Measurements from ENCODE around the gene SLC22A9. TPM values are rescaled to one million over a fixed set of nuclear protein-coding genes. Genes with fewer than 3 reads are reported as not detected.
"Not testable (repeated sequence)": the region's sequence is repeated elsewhere in the genome, so short reads cannot be mapped to it uniquely, and the experiment has no call there.

Gene SLC22A9
- total RNA-seq (not detected), polyA plus RNA-seq (not detected)

GRCh38 chr11:63369165-63369970 lies at the start of gene SLC22A9:
Gene SLC22A9, plus strand, starts transcription at chr11:63369785. Its CDS starts 272 bp downstream, at chr11:63370057.
- 21 to 50% methylated on average over 10 of the region's 10 CpGs for WGBS, 2 donors
- no peak for DNase-seq
- H3K36me3 ChIP-seq = no peaks in the 10 kb centered on the region
- intact Hi-C loops (cut with DNase I) = no loop called here
- H3K27me3 ChIP-seq = no peaks in the 10 kb centered on the region
- H3K27ac ChIP-seq = no peak within 1 kb of the TSS
- no peaks in the 10 kb centered on the region for H3K4me1 ChIP-seq
- no peak within 1 kb of the TSS for H3K4me3 ChIP-seq
- TF ChIP-seq POLR2A (IDR thresholded peaks at IDR 0.05) (no peak), POLR2AphosphoS5 (IDR thresholded peaks at IDR 0.05) (no peak), CTCF (IDR thresholded peaks at IDR 0.05) (no peak), EP300 (IDR thresholded peaks at IDR 0.05) (no peak)
- no peaks in the 10 kb centered on the region for H3K9me3 ChIP-seq

GRCh38 chr11:63321723-63322122 lies 47.9 kb upstream of the SLC22A9 start:
- Histone ChIP-seq H3K9me3 (no peaks in the 10 kb centered on the region), H3K4me1 (no peaks in the 10 kb centered on the region), H3K36me3 (no peaks in the 10 kb centered on the region), H3K4me3 (no peak overlapping the region), H3K27me3 (no peaks in the 10 kb centered on the region), H3K27ac (no peak overlapping the region)
- intact Hi-C loops (cut with DNase I) = no loop called here
- no peak for DNase-seq
- TF ChIP-seq CTCF (IDR thresholded peaks at IDR 0.05) = no peak
- no peak for TF ChIP-seq POLR2A (IDR thresholded peaks at IDR 0.05)
- TF ChIP-seq EP300 (IDR thresholded peaks at IDR 0.05) = no peak
- no peak for TF ChIP-seq POLR2AphosphoS5 (IDR thresholded peaks at IDR 0.05)

- H3K4me3 ChIP-seq; H3K9me3 ChIP-seq; H3K27me3 ChIP-seq; H3K27ac ChIP-seq; H3K4me1 ChIP-seq; DNase-seq; H3K36me3 ChIP-seq; intact Hi-C loops (cut with DNase I): not testable (repeated sequence)
- 81 to 86% methylated on average over 3 of the region's 3 CpGs for WGBS, 2 donors
These were observed 34.5 kb upstream of the SLC22A9 start for GRCh38 chr11:63335089-63335488.

- Histone ChIP-seq H3K27me3 (no peaks in the 10 kb centered on the region), H3K36me3 (no peaks in the 10 kb centered on the region), H3K4me1 (no peaks in the 10 kb centered on the region), H3K27ac (no peak overlapping the region), H3K4me3 (no peak overlapping the region), H3K9me3 (peaks cover 0 to 9% (median 0%) of the 10 kb centered on the region in 4 donors)
- intact Hi-C loops (cut with DNase I) = no loop called here
- no peak for TF ChIP-seq EP300 (IDR thresholded peaks at IDR 0.05)
- no peak for TF ChIP-seq POLR2AphosphoS5 (IDR thresholded peaks at IDR 0.05)
- no peak for TF ChIP-seq POLR2A (IDR thresholded peaks at IDR 0.05)
- no peak for TF ChIP-seq CTCF (IDR thresholded peaks at IDR 0.05)
- 87 to 94% methylated on average over 3 of the region's 3 CpGs for WGBS, 2 donors
- DNase-seq = no peak
These were observed 32.5 kb upstream of the SLC22A9 start for GRCh38 chr11:63337070-63337469.

GRCh38 chr11:63343130-63343529 lies 26.5 kb upstream of the SLC22A9 start:
- H3K27ac ChIP-seq = no peak overlapping the region
- no peak for DNase-seq
- no peaks in the 10 kb centered on the region for H3K27me3 ChIP-seq
- 46 to 88% methylated on average over 1 of the region's 1 CpG for WGBS, 2 donors
- no peaks in the 10 kb centered on the region for H3K36me3 ChIP-seq
- no peak overlapping the region for H3K4me3 ChIP-seq
- TF ChIP-seq POLR2A (IDR thresholded peaks at IDR 0.05) = no peak
- no peak for TF ChIP-seq CTCF (IDR thresholded peaks at IDR 0.05)
- no peak for TF ChIP-seq EP300 (IDR thresholded peaks at IDR 0.05)
- TF ChIP-seq POLR2AphosphoS5 (IDR thresholded peaks at IDR 0.05) = no peak
- no peaks in the 10 kb centered on the region for H3K4me1 ChIP-seq
- intact Hi-C loops (cut with DNase I) = no loop called here
- no peaks in the 10 kb centered on the region for H3K9me3 ChIP-seq

Measured in sigmoid colon (tissue), 7 donors.